HG03095 (cell line): Measurements from ENCODE around the gene H2AZ2.
A peak's percentile ranks its signal among the peaks of the same experiment; 100 is the strongest.
"Not testable (repeated sequence)": the region's sequence is repeated elsewhere in the genome, so short reads cannot be mapped to it uniquely, and the experiment has no call there.

Source experiments
- ATAC-seq: cut with Tn5 transposase; IDR thresholded peaks from one replicate; pipeline ENCODE4 v1.9.1; 2021; ENCODE audit warnings: moderate library complexity; ENCODE audit not compliant: unreplicated experiment

The H2AZ2 gene

GRCh38 chr7:44823255-44823781, 24.6 kb downstream of the H2AZ2 start:
- no peak for ATAC-seq

GRCh38 chr7:44819292-44819691, 28.6 kb downstream of the H2AZ2 start:
- ATAC-seq, result no peak

GRCh38 chr7:44814919-44815318, 33.0 kb downstream of the H2AZ2 start:
- ATAC-seq, result no peak

GRCh38 chr7:44811571-44811970, 36.3 kb downstream of the H2AZ2 start:
- ATAC-seq, result no peak

- no peak for ATAC-seq
Measured at GRCh38 chr7:44811093-44811492, 36.8 kb downstream of the H2AZ2 start.

GRCh38 chr7:44808914-44809393, 38.9 kb downstream of the H2AZ2 start:
- ATAC-seq, result no peak

GRCh38 chr7:44805950-44806349, 41.9 kb downstream of the H2AZ2 start:
- ATAC-seq, result no peak

GRCh38 chr7:44803828-44804519, 43.9 kb downstream of the H2AZ2 start:
- ATAC-seq, result not testable (repeated sequence)

GRCh38 chr7:44802418-44803025, 45.4 kb downstream of the H2AZ2 start:
- no peak for ATAC-seq

- ATAC-seq, result no peak
Measured at GRCh38 chr7:44801890-44802289, 46.0 kb downstream of the H2AZ2 start.

- no peak for ATAC-seq
Measured at GRCh38 chr7:44799939-44800338, 47.9 kb downstream of the H2AZ2 start.

- no peak for ATAC-seq
Measured at GRCh38 chr7:44798649-44799305, 49.1 kb downstream of the H2AZ2 start.

- peak; percentile 49 for ATAC-seq
Measured at GRCh38 chr7:44797329-44798258, 50.3 kb downstream of the H2AZ2 start.

- peak; percentile 81 for ATAC-seq
Measured at GRCh38 chr7:44796504-44797328, 51.2 kb downstream of the H2AZ2 start, which contains the start of gene PPIA. PPIA (plus strand) TSS chr7:44796681; CDS start chr7:44796725, 44 bp downstream.

- ATAC-seq, result peak; percentile 19
Measured at GRCh38 chr7:44796034-44796503, 51.8 kb downstream of the H2AZ2 start.

- ATAC-seq, result no peak
Measured at GRCh38 chr7:44794331-44794730, 53.6 kb downstream of the H2AZ2 start.

- ATAC-seq, result no peak
Measured at GRCh38 chr7:44793919-44794318, 54.0 kb downstream of the H2AZ2 start.

- ATAC-seq, result no peak
Measured at GRCh38 chr7:44791278-44792219, 56.3 kb downstream of the H2AZ2 start.
